ENCODE data around the gene CACNB4.
"Not testable (repeated sequence)": the region's sequence is repeated elsewhere in the genome, so short reads cannot be mapped to it uniquely, and the experiment has no call there.

CACNB4 gene
- 0.07 to 10.5 (median 0.36) reads per million in 17 experiments for total RNA-seq

GRCh38 chr2:152098496-152099366 is at the start of gene CACNB4:
CACNB4 (minus strand) TSS chr2:152099044.
- peak in 3 of 4 experiments; percentile 24 to 46 (median 37) for DNase-seq

DNA sequence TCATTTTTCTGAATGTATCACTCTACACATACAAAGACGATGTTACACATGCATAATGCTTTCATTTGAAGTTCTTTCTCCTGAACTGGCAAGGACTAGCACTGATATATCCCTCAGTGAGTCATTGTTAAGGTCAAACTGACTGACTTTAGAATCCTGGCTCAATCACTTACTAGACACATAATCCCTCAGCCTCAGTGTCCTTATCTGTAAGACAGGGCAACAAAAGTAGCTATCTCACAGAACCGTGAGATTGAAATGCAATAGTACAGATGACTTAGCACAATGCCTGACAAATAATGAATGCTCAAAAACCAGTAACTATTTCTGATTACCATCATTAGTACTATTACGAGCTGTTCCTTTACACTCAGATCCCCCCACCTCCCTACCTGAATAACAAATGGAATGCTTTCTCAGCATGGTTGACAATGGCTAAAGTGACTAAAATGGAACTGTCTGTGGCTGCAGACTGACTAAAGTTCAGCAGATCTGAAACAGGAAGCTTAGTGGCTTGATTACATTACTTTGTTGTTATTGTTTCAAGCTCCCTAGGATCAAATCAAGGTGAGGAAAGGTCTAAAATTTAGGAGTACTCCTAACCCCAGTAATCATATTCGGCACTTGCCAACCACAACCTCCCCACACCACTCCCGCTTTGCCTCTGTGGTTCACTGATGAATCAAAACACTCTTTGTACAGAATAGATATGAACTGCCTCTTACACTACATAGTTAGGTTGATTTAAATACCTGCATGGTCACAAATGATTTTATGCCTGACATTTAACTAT is 35.8 kb upstream of the CACNB4 start:
- peak in 1 of 4 experiments; percentile 7 for DNase-seq

- DNase-seq, result no peak
Measured at GRCh38 chr2:152132306-152132705, 33.5 kb upstream of the CACNB4 start.

DNA sequence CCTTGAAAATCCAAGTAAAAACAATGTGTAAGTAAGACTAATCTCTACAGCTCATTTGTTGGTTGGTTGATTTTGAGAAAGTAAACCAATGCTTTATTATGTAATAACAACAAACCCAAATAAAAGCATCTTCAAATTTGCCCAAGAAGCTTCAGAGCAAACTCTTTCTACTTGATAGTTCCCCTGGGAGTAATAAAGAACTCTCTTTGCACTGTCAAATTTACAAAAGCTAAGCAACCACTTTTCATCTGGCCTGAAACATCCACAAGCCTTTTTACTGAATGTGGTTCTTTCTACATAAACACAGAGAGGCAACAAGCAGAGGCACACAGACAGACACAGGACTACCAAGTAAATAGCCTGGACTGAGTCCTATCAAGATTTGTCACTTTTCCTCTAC is 28.8 kb upstream of the CACNB4 start:
- DNase-seq, result no peak

DNA sequence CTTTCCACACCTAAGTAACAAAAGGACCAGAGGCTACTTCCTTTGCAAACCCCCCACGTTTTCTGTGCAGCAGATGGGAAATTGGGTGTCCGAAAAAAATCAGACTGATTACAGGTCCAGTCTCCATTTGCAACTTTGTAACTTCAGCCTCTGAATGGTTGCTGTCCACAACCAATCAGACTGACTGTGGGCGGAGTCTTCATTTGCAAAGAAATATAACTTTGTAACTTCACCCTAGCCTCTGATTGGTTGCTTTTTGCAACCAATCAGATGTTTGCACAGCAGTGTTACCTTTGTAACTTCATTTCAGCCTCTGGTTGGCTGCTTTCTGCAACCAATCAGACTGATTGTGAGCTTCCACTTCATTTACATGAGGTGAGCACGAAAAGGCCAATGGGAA is 27.8 kb upstream of the CACNB4 start:
- no peak for DNase-seq

DNA sequence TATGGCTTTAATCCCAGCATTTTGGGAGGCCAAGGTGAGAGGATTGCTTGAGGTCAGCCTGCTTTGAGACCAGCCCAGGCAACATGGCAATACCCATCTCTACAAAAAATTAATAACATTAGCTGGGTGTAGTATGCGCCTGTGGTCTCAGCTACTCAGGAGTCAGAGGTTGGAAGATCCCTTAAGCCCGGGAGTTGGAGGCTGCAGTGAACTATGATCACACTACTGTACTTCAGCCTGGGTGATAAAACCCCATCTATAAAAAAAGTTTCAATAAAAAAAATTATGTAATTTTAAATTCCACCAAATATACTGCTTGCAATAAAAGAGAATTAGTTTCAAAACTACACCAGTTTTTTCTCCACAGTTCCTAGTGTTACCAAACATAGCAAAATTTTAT is 23.3 kb upstream of the CACNB4 start:
- no peak for DNase-seq

- no peak for DNase-seq
Measured at GRCh38 chr2:152120430-152120829, 21.6 kb upstream of the CACNB4 start.

- peak in 2 of 4 experiments; percentile 13 to 16 for DNase-seq
Measured at GRCh38 chr2:152115952-152116351, 17.1 kb upstream of the CACNB4 start.

DNA sequence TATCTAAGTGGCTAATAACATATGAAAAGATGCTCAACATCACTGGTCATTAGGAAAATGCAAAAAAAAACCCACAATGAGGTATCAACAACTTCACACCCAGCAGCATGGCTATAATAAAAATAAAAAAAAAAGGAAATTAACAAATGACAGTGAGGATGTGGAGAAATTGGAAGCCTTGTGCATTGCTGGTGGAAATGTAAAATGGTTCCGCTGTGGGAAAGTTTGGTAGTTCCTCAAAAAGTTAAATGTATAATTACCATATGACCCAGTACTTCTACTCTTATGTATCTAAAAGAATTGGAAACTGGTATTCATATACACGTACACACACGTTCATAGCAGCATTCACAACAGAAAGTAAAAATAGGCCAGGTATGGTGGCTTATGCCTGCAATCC is 15.5 kb upstream of the CACNB4 start:
- peak in 3 of 4 experiments; percentile 29 to 52 (median 39) for DNase-seq

DNA sequence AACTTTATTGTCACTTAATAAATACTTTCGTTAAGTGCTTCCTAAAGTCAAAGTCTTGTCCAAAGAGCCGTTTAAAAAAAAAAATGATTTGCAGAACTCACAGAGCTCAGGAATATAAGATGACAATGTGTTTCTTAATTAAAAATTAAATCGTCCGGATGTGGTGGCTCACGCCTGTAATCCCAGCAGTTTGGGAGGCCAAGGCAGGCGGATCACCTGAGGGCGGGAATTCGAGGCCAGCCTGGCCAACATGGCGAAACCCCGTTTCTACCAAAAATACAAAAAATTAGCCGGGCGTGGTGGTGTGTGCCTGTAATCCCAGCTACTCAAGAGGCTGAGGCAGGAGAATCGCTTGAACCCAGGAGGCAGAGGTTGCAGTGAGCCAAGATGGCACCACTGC is 8.3 kb upstream of the CACNB4 start:
- not testable (repeated sequence) for DNase-seq

DNA sequence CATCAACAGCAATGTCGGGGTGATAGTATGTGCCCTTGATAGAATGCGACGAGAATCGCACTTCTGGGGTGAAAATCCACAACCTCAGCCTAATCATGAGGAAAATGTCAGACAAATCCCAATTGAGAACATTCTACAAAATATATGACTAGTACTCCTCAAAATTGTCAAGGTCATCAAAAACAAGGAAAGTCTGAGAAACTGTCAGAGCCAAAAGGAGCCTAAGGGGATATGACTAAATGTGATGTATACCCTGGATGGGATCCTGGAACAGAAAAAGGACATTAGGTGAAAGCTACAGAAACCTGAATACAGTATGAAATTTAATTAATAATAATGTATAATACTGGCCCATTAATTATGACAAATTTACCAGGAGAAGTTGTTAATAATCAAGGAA is 7.6 kb upstream of the CACNB4 start:
- no peak for DNase-seq

DNA sequence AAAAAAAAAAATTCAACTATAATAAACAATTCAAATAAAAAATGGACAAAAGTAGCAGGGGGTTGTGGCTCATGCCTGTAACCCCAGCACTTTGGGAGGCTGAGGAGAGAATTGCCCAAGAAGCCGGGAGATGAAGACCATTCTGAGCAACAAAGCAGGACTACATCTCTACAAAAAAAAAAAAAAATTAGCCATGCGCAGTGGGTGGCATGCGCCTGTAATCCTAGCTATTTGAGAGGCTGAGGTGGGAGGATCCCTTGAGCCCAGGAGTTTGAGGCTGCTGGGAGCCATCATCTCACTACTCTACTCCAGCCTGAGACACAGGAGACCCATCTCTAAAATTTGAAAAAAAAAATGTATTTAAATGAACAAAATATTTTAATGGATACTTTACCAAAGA is 4.4 kb upstream of the CACNB4 start:
- DNase-seq, result no peak

DNA sequence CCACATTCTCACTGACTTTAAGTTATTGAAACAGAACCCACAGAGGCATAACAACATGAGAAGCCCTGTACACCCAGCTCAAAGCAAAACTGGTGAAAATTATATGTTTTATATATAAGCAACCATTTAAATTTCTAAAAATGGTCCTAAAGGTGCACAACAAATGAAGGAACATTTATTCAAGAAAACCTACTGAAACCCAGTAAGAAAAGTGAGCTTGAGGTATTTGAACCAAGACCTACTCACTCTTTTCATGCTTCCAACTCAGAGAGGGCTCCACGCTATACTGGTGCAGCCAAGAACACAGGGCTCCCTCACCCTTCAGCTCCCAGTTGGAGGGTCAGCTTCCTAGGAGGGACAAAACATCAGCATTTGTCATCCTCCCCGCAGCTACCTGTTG is 2.1 kb upstream of the CACNB4 start:
- DNase-seq, result no peak

DNA sequence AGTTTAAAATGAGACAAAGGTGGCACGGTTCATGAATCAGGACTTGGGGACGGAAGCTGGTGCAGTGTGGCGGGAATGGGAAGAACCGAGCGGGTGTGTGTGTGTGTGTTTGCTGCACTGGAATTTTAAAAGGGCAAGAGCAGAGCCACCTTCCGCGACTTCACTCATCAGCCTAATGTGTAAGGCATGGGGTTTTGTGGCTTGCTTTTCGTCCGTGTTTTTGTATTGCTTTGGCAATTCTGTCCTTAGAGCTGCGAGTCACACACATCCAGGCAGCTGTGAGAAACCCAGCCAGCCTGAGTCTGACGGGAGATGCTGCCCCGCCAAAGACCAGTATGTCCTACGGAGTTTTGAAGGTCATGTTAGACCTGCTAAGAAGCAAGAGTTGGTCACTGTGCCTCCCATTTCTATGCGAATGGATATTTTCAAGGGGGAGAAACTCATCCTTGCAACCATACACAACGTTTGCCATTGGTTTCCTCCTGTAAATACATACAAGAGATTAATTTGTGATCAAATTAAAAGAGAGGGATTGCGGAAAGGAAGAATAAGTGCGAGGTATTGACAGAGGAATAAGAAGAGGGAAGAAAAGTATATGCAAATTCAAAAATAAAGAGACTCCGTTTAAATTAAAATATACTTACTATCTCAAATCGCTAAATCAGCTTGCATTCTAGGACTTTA is 665 bp upstream of the CACNB4 start:
- peak; percentile 10 to 37 (median 30) for DNase-seq

DNA sequence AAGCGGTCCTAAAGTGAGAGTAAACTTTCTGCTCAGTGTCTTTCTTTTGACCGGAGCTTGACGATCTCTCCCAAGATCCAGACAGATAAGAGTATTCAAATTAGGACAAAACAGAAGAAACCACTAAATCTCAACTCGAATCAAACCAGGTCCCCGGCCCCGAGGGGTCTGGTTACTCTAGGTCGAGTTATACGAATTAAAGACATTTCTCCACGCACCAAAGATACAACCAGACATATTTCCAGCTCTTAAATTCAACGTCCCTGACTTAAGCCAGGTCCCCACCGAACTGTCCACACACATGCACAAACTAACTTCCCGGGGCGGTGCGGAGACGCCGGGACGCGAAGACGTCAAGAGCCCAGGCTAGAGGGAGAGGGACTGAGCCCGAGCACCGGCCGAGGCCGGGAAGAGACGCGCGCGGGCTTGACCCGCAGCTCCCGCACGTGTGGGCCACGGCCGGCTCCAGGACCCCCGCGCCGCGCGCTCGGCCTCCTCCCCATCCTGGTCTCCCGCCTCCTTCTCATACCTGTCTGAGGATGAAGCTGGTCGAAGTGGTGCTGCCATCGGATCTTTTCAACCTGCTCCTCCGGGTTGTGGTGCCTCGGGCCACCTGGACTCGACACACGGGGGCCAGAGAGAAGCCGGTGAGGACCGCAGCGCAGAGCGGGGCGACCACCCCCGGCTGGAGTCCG is 896 bp downstream of the CACNB4 start:
- peak; percentile 13 to 53 (median 27) for DNase-seq

DNA sequence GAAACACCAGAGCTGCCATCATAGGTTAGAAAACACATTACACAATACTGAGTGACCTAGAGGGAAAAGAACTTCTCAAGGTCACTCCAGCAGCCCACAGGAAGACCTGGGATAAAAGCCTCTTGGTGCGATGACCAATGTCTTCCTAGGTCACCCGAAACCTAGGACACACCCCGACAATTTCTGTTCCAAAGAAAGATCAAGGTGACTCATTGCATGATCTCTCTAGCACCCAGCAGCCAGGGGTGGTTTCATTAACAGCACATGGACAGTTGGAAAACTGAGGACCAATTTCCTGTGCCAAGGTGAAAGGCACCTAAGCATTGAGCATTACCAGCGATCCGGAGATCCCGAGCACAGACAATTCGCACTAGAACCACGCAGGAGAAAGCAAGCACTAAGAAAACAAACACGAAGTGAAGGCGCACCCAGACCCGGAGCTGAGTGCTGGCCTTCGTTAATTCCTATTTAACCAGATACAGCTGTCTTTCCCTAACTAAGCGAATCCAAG is 1.5 kb downstream of the CACNB4 start:
- DNase-seq, result peak in 2 of 4 experiments; percentile 6 to 23

GRCh38 chr2:152095146-152095545 is 3.7 kb downstream of the CACNB4 start:
- DNase-seq, result no peak

DNA sequence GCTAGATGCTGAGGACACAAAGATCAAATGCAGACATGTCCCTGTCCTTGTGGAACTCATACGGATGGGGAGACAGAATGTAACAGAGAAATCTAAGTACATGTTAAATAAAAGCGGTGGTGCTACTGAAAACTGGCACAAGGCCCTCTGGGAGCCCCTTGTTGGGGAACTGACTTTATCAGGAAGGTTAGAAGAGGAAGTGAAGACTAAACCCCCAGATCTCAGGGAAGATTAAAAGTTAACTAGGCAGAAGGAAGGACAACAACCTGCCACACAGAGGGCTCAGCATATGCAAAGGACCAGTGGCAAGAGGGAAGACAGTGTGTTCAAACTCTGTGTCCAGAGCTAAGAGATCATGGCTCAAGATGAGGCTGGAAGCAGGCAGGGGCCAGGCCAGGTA is 4.8 kb downstream of the CACNB4 start:
- no peak for DNase-seq

DNA sequence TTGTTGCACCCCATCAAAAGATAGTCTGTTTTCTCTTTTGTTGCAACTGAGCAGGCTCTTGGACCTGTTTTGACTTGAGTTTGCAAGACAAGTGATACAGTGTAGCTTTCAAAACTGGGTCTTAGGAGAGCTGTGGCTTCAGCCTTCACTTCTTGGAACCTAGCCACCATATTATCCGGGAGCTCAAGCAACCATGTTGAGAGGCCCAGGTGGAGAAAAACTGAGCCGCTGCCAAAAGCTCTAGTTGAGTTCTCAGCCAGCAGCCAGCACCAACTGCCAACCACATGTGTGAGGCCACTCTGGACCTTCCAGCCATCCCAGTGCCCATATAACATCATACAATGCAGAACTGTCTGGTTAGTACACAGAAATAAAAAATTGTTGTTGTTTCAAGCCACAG is 5.4 kb downstream of the CACNB4 start:
- no peak for DNase-seq

DNA sequence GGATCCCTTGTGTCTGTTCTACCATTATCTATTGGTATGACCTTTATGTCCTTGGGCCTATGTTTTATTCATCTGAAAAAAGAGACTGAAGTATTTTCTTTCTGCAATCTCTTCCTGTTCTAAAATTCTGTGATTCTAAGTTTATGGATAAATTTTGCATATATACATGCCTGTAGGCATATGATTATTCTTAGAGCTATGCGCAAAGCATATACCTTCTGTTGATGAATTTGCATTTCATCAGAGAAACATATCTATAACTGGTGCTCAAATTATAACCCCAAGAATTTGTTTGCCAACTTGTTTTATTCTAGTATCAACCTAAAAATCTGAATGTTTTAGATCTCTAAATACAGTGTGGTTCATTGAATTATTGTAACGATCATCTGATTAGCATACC is 6.7 kb downstream of the CACNB4 start:
- no peak for DNase-seq

DNA sequence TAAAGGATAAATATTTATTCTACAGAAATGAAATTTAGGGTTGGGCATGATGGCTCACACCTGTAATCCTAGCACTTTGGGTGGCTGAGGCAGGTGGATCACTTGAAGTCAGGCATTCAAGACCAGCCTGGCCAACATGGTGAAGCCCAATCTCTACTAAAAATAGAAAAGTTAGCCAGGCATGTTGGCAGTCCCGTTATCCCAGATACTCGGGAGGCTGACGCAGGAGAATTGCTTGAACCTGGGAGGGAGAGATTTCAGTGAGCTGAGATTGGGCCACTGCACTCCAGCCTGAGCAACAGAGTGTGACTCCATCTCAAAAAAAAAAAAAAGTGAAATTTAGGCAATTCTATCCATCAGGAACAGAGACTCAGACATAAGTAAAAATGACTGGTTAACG is 8.1 kb downstream of the CACNB4 start:
- DNase-seq, result not testable (repeated sequence)

GRCh38 chr2:152089238-152089637 is 9.6 kb downstream of the CACNB4 start:
- peak; percentile 35 to 67 (median 48) for DNase-seq

Measured in suppressor macrophage (primary cell).